A673 (cell line): Measurements from ENCODE around the gene TUBA3D. TPM values are rescaled to one million over a fixed set of nuclear protein-coding genes. Genes with fewer than 3 reads are reported as not detected.
"Not testable (repeated sequence)": the region's sequence is repeated elsewhere in the genome, so short reads cannot be mapped to it uniquely, and the experiment has no call there.

ENCODE experiments used
- BruUV-seq: library from RNA; stranded (reverse); fragments of 400-500 nt; replicated peaks from 2 replicates; lab custom pipeline; 2021; lab: Mats Ljungman, UMichigan
- CTCF ChIA-PET: fragments of 300-600 bp; sonication (Branson Sonifier 250); formaldehyde crosslinking; loops from one replicate; lab custom pipeline; 2022; ENCODE audit warnings: antibody characterized with exemption; lab: Charles Lee
- POLR2A ChIA-PET: fragments of 300-600 bp; sonication (Branson Sonifier 250); formaldehyde crosslinking; loops from one replicate; lab custom pipeline; 2022; ENCODE audit warnings: antibody characterized with exemption; ENCODE audit not compliant: low non-redundant PET; lab: Charles Lee
- DNase-seq: peaks from one replicate; pipeline ENCODE4 v3.0.0-alpha.2; 2015; ENCODE audit warnings: low spot score
- H3K27ac ChIP-seq: fragments of 200-600 bp; sonication (generic); 2 replicates; pipeline ENCODE4 v1.5.1; 2016; ENCODE audit warnings: mixed run types, low read depth, mild to moderate bottlenecking, mixed read lengths, antibody characterized with exemption, low read length; ENCODE audit not compliant: poor library complexity, severe bottlenecking
- H3K27me3 ChIP-seq: fragments of 200-600 bp; sonication (generic); replicated peaks from 2 replicates; pipeline ENCODE4 v1.6.1; 2017; ENCODE audit warnings: mixed run types, low read depth, mild to moderate bottlenecking, mixed read lengths, antibody characterized with exemption, low read length; ENCODE audit not compliant: insufficient read depth, poor library complexity
- H3K36me3 ChIP-seq: fragments of 200-600 bp; sonication (generic); 2 replicates; pipeline ENCODE4 v1.6.1; 2016; ENCODE audit warnings: mixed run types, mild to moderate bottlenecking, mixed read lengths, antibody characterized with exemption, low read length; ENCODE audit not compliant: insufficient read depth, poor library complexity, severe bottlenecking
- H3K4me1 ChIP-seq: fragments of 200-600 bp; sonication (generic); 2 replicates; pipeline ENCODE4 v1.6.1; 2017; ENCODE audit warnings: mixed run types, mild to moderate bottlenecking, mixed read lengths, antibody characterized with exemption, low read length; ENCODE audit not compliant: insufficient read depth, poor library complexity, severe bottlenecking
- H3K4me3 ChIP-seq: fragments of 200-600 bp; sonication (generic); 2 replicates; pipeline ENCODE4 v1.5.1; 2016; ENCODE audit warnings: low read depth, mixed run types, mild to moderate bottlenecking, mixed read lengths, low read length; ENCODE audit not compliant: poor library complexity, severe bottlenecking
- H3K9me3 ChIP-seq: fragments of 200-600 bp; sonication (generic); 2 replicates; pipeline ENCODE4 v1.6.1; 2016; ENCODE audit warnings: mixed run types, low read depth, mild to moderate bottlenecking, mixed read lengths, antibody characterized with exemption, low read length; ENCODE audit not compliant: poor library complexity, severe bottlenecking
- EZH2 ChIP-seq: fragments of 200-600 bp; sonication (generic); IDR thresholded peaks from 2 replicates; pipeline ENCODE4 v1.6.1; 2017; ENCODE audit warnings: borderline replicate concordance, low read depth, mild to moderate bottlenecking, mixed read lengths, antibody characterized with exemption, low read length; ENCODE audit not compliant: poor library complexity, severe bottlenecking
- intact Hi-C: fragments of 100-400 bp; cut with micrococcal nuclease; formaldehyde crosslinking; loops from one replicate; pipeline ENCODE4 v1.10.0; 2022; ENCODE audit not compliant: unreplicated experiment
- total RNA-seq: library from RNA; stranded (reverse); gene quantifications from 2 replicates; pipeline ENCODE4 v1.2.3, GENCODE V29; 2021
- TF ChIP-seq, protein P1 (sequence below): fragments of 300-800, 200-600 bp; sonication (generic); conservative IDR thresholded peaks from 2 replicates; pipeline ENCODE4 v1.5.1; 2017; ENCODE audit warnings: low read depth, mild to moderate bottlenecking, antibody characterized with exemption, low read length, moderate library complexity, mixed read lengths

Gene TUBA3D
- total RNA-seq, 1 experiment from 2014 or later = not detected

DNA sequence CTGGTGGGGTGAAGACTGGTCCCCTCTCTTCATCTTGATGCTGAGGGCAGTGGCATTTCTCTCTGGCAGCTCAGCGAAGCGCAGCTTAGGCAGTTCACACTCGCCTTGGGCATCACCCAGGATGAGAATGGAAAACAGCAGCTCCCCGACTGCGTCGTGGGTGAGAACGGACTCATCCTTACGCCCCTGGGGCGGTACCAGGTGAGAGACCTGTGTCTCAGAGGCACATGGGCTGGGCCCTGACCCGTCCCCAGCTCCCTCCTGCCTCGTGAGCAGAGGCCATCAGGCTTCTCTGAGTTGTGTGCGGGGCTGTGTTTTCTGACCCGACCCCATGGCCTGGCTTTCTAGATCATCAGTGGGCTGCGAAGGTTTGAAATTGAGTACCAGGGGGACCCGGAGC is 43.5 kb downstream of the TUBA3D start:
- ChIA-PET CTCF (no interaction called here), POLR2A (no interaction called here)
- H3K9me3 ChIP-seq = no peaks in the 10 kb centered on the region
- H3K27me3 ChIP-seq = no peaks in the 10 kb centered on the region
- no peak for DNase-seq
- H3K4me3 ChIP-seq = no peak overlapping the region
- intact Hi-C loops = no loop called here
- BruUV-seq = no TSS peak
- no peak overlapping the region for H3K27ac ChIP-seq
- no peaks in the 10 kb centered on the region for H3K4me1 ChIP-seq
- peaks cover 8% of the 10 kb centered on the region for H3K36me3 ChIP-seq
- no peak for TF ChIP-seq EZH2
- TF ChIP-seq, protein P1, sequence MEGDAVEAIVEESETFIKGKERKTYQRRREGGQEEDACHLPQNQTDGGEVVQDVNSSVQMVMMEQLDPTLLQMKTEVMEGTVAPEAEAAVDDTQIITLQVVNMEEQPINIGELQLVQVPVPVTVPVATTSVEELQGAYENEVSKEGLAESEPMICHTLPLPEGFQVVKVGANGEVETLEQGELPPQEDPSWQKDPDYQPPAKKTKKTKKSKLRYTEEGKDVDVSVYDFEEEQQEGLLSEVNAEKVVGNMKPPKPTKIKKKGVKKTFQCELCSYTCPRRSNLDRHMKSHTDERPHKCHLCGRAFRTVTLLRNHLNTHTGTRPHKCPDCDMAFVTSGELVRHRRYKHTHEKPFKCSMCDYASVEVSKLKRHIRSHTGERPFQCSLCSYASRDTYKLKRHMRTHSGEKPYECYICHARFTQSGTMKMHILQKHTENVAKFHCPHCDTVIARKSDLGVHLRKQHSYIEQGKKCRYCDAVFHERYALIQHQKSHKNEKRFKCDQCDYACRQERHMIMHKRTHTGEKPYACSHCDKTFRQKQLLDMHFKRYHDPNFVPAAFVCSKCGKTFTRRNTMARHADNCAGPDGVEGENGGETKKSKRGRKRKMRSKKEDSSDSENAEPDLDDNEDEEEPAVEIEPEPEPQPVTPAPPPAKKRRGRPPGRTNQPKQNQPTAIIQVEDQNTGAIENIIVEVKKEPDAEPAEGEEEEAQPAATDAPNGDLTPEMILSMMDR = no peak

DNA sequence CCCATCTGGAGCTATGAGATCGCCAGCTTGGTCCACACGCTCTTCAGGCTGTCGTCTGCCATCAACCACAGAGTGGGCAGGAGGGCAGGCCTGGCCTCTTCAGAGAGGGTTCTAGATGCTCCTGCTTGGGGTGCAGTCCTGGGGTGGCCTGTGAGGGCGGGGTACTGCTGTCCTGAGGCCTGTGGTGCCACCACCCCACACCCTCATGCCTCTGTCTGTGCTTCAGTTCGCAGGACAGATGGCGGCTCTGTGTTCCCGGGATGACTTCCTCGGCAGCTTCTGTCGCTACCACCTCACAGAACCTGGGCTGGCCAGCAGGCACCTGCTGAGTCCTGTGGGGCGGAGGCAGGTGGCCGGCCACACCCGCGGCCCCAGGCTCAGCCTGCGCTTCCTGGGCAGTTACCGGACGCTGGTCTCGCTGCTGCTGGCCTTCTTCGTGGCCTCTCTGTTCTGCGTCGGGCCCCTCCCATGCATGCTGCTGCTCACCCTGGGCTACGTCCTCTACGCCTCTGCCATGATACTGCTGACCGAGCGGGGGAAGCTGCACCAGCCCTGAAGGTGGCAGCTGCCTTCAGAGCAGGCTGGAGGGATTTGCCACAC is 44.1 kb downstream of the TUBA3D start:
- H3K27me3 ChIP-seq, H3K4me3 ChIP-seq, POLR2A ChIA-PET, BruUV-seq, DNase-seq, H3K9me3 ChIP-seq, H3K27ac ChIP-seq, intact Hi-C loops, CTCF ChIA-PET, H3K36me3 ChIP-seq, H3K4me1 ChIP-seq: not testable (repeated sequence)

DNA sequence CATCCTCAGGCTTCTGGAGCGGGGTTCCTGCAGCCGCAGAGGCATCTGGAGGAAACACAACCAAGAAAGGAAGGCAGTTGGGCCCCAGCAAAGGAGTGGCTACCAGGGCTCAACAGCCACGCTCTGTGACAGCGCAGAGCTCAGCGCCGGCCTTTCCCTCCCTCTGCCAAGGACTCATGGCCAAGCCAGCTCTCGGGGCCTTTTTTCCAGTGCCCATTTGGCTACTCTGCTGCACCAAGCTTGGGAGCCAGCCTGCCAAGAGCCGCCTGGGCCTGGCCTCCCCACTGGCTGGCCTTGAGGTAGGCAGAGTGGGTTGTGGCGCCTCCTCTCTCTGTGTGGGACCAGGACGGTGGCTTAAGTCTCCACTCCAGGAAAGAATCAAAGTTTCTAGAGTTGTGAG is 44.6 kb downstream of the TUBA3D start:
- Histone ChIP-seq H3K27ac (no peak overlapping the region), H3K4me3 (no peak overlapping the region), H3K9me3 (no peaks in the 10 kb centered on the region), H3K27me3 (no peaks in the 10 kb centered on the region), H3K4me1 (no peaks in the 10 kb centered on the region), H3K36me3 (peaks cover 8% of the 10 kb centered on the region)
- ChIA-PET POLR2A (no interaction called here), CTCF (no interaction called here)
- intact Hi-C loops = no loop called here
- no TSS peak for BruUV-seq
- no peak for DNase-seq
- no peak for TF ChIP-seq EZH2
- TF ChIP-seq, protein P1 = no peak

DNA sequence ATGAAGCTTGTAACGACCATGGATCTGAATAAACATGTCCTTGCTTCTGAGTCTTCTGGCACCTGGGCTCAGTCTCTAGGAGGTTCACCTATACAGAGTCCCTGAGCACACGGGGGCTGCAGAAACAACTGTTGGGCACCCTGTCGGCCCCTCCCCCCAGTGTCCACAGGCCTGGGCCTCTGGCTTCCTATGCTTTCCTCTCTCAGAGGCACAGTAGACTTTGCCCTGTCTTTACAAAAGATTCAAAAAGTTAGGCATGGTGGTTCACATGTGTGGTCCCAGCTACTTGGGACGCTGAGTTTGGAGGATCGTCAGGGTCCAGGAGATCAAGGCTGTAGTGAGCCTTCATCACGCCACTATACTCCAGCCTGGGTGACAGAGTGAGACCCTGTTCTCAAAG is 45.6 kb downstream of the TUBA3D start:
- intact Hi-C loops, H3K36me3 ChIP-seq, H3K4me3 ChIP-seq, H3K27me3 ChIP-seq, H3K4me1 ChIP-seq, H3K9me3 ChIP-seq, POLR2A ChIA-PET, BruUV-seq, H3K27ac ChIP-seq, CTCF ChIA-PET, DNase-seq: not testable (repeated sequence)
